Mesenchymal stem cell (in vitro differentiated cells and primary cell): ENCODE data around the gene KRTAP4-9. TPM values are rescaled to one million over a fixed set of nuclear protein-coding genes. Genes with fewer than 3 reads are reported as not detected.
A peak's percentile ranks its signal among the peaks of the same experiment; 100 is the strongest.
"Not testable (repeated sequence)": the region's sequence is repeated elsewhere in the genome, so short reads cannot be mapped to it uniquely, and the experiment has no call there.

Experiments
- DNase-seq: peaks from one replicate; pipeline ENCODE4 v3.0.0-alpha.2; 2013
- H2AFZ ChIP-seq: one replicate; pipeline ENCODE4 v1.6.1; 2013; ENCODE audit warnings: low read depth, mild to moderate bottlenecking, control low read depth, inconsistent platforms, low read length, moderate library complexity
- H2AK5ac ChIP-seq: 2 replicates; pipeline ENCODE4 v1.6.1; 2013; ENCODE audit warnings: low read length, moderate library complexity, mild to moderate bottlenecking, inconsistent platforms; ENCODE audit not compliant: severe bottlenecking
- H2BK120ac ChIP-seq: one replicate; pipeline ENCODE4 v1.6.1; 2013; ENCODE audit warnings: low read depth, mild to moderate bottlenecking, inconsistent platforms, low read length, moderate library complexity
- H2BK12ac ChIP-seq, 2 experiments: one replicate each; pipeline ENCODE4 v1.6.1; 2013; ENCODE audit warnings: inconsistent platforms in 2 of 2, low read length in 2 of 2, mild to moderate bottlenecking in 2 of 2, moderate library complexity in 2 of 2, control low read depth in 1 of 2
- H2BK15ac ChIP-seq: one replicate; pipeline ENCODE4 v1.6.1; 2013; ENCODE audit warnings: mild to moderate bottlenecking, low read depth, inconsistent platforms; ENCODE audit not compliant: poor library complexity, severe bottlenecking
- H2BK5ac ChIP-seq: 2 replicates; pipeline ENCODE4 v1.6.1; 2013; ENCODE audit warnings: low read depth, mild to moderate bottlenecking, low read length, control low read depth, inconsistent platforms; ENCODE audit not compliant: poor library complexity, severe bottlenecking
- H3K14ac ChIP-seq, 2 experiments: one replicate each; pipeline ENCODE4 v1.6.1; 2013; ENCODE audit warnings: inconsistent platforms in 2 of 2, low read length in 2 of 2, control low read depth in 1 of 2, mild to moderate bottlenecking in 1 of 2, moderate library complexity in 1 of 2
- H3K18ac ChIP-seq, 2 experiments: one replicate each; pipeline ENCODE4 v1.6.1; 2013; ENCODE audit warnings: inconsistent platforms in 2 of 2, low read length in 2 of 2, control low read depth in 1 of 2, low read depth in 1 of 2, mild to moderate bottlenecking in 1 of 2
- H3K23ac ChIP-seq, 2 experiments: one replicate each; pipeline ENCODE4 v1.6.1; 2013; ENCODE audit warnings: inconsistent platforms in 2 of 2, low read length in 2 of 2, mild to moderate bottlenecking in 2 of 2, moderate library complexity in 2 of 2, control low read depth in 1 of 2
- H3K27ac ChIP-seq: 2 replicates; pipeline ENCODE4 v1.5.1; 2013; ENCODE audit warnings: mild to moderate bottlenecking, moderate library complexity, low read length, control low read depth, inconsistent platforms; ENCODE audit not compliant: poor library complexity, severe bottlenecking
- H3K27me3 ChIP-seq, 2 experiments: 2 replicates each; pipeline versions ENCODE4 v1.6.1 to v1.7.0; 2013; ENCODE audit warnings: low read length in 2 of 2, mild to moderate bottlenecking in 2 of 2, moderate library complexity in 2 of 2, control low read depth in 1 of 2, inconsistent platforms in 1 of 2; ENCODE audit not compliant: control insufficient read depth in 1 of 2, insufficient read depth in 1 of 2
- H3K36me3 ChIP-seq, 2 experiments: 2 replicates each; pipeline versions ENCODE4 v1.6.1 to v1.7.0; 2013; ENCODE audit warnings: low read length in 2 of 2, control low read depth in 1 of 2, inconsistent platforms in 1 of 2, low read depth in 1 of 2, mild to moderate bottlenecking in 1 of 2; ENCODE audit not compliant: insufficient read depth in 2 of 2, control insufficient read depth in 1 of 2
- H3K4ac ChIP-seq, 2 experiments: one replicate each; pipeline ENCODE4 v1.6.1; 2013; ENCODE audit warnings: inconsistent platforms in 2 of 2, low read length in 2 of 2, mild to moderate bottlenecking in 2 of 2, moderate library complexity in 2 of 2, control low read depth in 1 of 2, low read depth in 1 of 2
- H3K4me1 ChIP-seq: 2 replicates; pipeline ENCODE4 v1.6.1; 2013; ENCODE audit warnings: low read depth, low read length, control low read depth; ENCODE audit not compliant: control insufficient read depth, insufficient read depth
- H3K4me2 ChIP-seq: 2 replicates; pipeline ENCODE4 v1.6.1; 2013; ENCODE audit warnings: low read length, mild to moderate bottlenecking, inconsistent platforms; ENCODE audit not compliant: poor library complexity, severe bottlenecking
- H3K4me3 ChIP-seq, 2 experiments: 2 replicates each; pipeline versions ENCODE4 v1.5.1 to v1.7.0; 2013; ENCODE audit warnings: low read length in 2 of 2, mild to moderate bottlenecking in 2 of 2, control low read depth in 1 of 2, low read depth in 1 of 2; ENCODE audit not compliant: insufficient read depth in 1 of 2
- H3K79me1 ChIP-seq: replicated peaks from 2 replicates; pipeline ENCODE4 v1.6.1; 2013; ENCODE audit warnings: mild to moderate bottlenecking, control low read depth, low read length, inconsistent platforms; ENCODE audit not compliant: poor library complexity, severe bottlenecking
- H3K9ac ChIP-seq: 2 replicates; pipeline ENCODE4 v1.7.0; 2013; ENCODE audit warnings: mild to moderate bottlenecking, low read length, moderate library complexity
- H3K9me3 ChIP-seq: 2 replicates; pipeline ENCODE4 v1.7.0; 2013; ENCODE audit warnings: mild to moderate bottlenecking, low read length; ENCODE audit not compliant: control insufficient read depth
- H4K8ac ChIP-seq: one replicate; pipeline ENCODE4 v1.6.1; 2013; ENCODE audit warnings: inconsistent platforms, mild to moderate bottlenecking, low read length, moderate library complexity
- H4K91ac ChIP-seq: one replicate; pipeline ENCODE4 v1.6.1; 2013; ENCODE audit warnings: mild to moderate bottlenecking, low read length, inconsistent platforms
- WGBS: methylation state at CpG from one replicate; pipeline ENCODE4 v1.1.7; 2013; ENCODE audit warnings: mixed read lengths; 5-methylcytosine and 5-hydroxymethylcytosine counted together
- polyA plus RNA-seq, 2 experiments: library from polyadenylated mRNA; stranded (reverse); fragments of 200-250 nt; gene quantifications; one replicate each; pipeline ENCODE4 v1.2.3, GENCODE V29; 2013

The KRTAP4-9 gene
- polyA plus RNA-seq (2013, experiment 1 of 2) = not detected
- not detected for polyA plus RNA-seq (2013, experiment 2 of 2)

DNA sequence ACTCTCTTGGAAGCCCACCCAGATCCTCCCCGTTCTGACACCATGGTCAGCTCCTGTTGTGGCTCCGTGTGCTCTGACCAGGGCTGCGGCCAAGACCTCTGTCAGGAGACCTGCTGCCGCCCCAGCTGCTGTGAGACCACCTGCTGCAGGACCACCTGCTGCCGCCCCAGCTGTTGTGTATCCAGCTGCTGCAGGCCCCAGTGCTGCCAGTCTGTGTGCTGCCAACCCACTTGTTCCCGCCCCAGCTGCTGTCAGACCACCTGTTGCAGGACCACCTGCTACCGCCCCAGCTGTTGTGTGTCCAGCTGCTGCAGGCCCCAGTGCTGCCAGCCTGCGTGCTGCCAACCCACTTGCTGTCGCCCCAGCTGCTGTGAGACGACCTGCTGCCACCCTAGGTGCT is at the start of gene KRTAP4-9:
TSS of gene KRTAP4-9 (plus strand) at position 43 of the 400 bp plus-strand sequence. CDS start at position 43, 0 bp downstream.
- not testable (repeated sequence) for H3K27me3 ChIP-seq, H3K4me1 ChIP-seq, H3K79me1 ChIP-seq, H3K14ac ChIP-seq, H3K4me3 ChIP-seq, H2BK120ac ChIP-seq, H4K8ac ChIP-seq, H3K23ac ChIP-seq, H2BK15ac ChIP-seq, H2BK5ac ChIP-seq, H4K91ac ChIP-seq, H3K9me3 ChIP-seq, DNase-seq, H3K9ac ChIP-seq, H3K36me3 ChIP-seq, H3K4ac ChIP-seq, H2AFZ ChIP-seq, H3K4me2 ChIP-seq, H2AK5ac ChIP-seq, H3K18ac ChIP-seq
- Histone ChIP-seq H3K27ac (peak within 1 kb of the TSS; percentile 75), H2BK12ac (peak within 1 kb of the TSS in 1 of 2 experiments; percentile 31)
- 85% methylated on average over 8 of the region's 10 CpGs for WGBS

DNA sequence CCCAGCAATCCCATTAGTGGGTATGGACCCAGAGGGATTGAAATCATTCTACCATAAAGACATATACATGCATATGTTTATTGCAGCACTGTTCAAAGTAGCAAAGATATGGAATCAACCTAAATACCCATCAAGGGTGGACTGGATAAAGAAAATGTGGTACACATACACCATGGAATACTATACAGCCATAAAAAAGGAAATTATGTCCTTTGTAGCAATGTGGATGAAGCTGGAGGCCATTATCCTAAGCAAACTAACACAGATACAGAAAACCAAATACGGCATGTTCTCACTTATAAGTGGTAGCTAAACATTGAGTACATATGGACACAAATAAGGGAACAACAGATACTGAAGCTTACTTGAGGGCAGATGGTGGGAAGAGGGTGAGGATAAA is 47.6 kb upstream of the KRTAP4-9 start:
- peaks cover 7% of the 10 kb centered on the region for H3K4me1 ChIP-seq
- no peak overlapping the region for H2BK12ac ChIP-seq
- H3K9me3 ChIP-seq = no peaks in the 10 kb centered on the region
- H3K4me2 ChIP-seq = no peak overlapping the region
- H2BK15ac ChIP-seq = no peak overlapping the region
- H3K18ac ChIP-seq = no peak overlapping the region
- H4K8ac ChIP-seq = no peak overlapping the region
- no peaks in the 10 kb centered on the region for H3K36me3 ChIP-seq
- H3K27me3 ChIP-seq = no peaks in the 10 kb centered on the region
- H3K23ac ChIP-seq = no peak overlapping the region
- H3K27ac ChIP-seq = no peak overlapping the region
- DNase-seq = no peak
- no peak overlapping the region for H2BK120ac ChIP-seq
- H3K4me3 ChIP-seq = no peak overlapping the region
- no peak overlapping the region for H4K91ac ChIP-seq
- WGBS = no CpG with 5 or more reads among the region's 1 CpG
- no peak overlapping the region for H2AK5ac ChIP-seq
- H3K9ac ChIP-seq = no peak overlapping the region
- H3K14ac ChIP-seq = no peak overlapping the region
- no peaks in the 10 kb centered on the region for H3K79me1 ChIP-seq
- H2AFZ ChIP-seq = no peak overlapping the region
- H2BK5ac ChIP-seq = no peak overlapping the region
- no peak overlapping the region for H3K4ac ChIP-seq

DNA sequence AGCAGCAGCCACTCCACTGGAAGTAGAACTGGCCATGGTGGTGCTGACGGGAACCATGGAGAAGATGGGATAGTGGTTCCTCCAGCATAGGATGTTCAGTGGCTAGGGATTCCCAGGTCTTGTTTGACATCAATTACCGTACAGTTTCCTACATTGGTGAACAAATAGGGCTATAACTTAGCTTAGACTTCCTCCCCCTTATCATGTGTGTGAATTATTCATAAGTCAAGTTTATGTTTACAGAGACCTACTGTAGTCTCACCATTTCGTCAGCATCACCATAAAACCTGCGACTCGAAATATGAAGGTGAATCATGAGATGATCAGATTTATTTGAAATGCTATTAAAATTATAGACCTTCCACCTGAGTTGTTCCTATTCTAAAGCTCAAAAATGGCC is 46.4 kb upstream of the KRTAP4-9 start:
- H3K9ac ChIP-seq = no peak overlapping the region
- no peak overlapping the region for H4K8ac ChIP-seq
- H3K9me3 ChIP-seq = no peaks in the 10 kb centered on the region
- no peak overlapping the region for H4K91ac ChIP-seq
- peak overlapping the region; percentile 10 for H2AK5ac ChIP-seq
- peaks cover 7% of the 10 kb centered on the region for H3K4me1 ChIP-seq
- H3K36me3 ChIP-seq = no peaks in the 10 kb centered on the region
- no CpG with 5 or more reads among the region's 5 CpGs for WGBS
- no peak overlapping the region for H2BK15ac ChIP-seq
- H3K27me3 ChIP-seq = no peaks in the 10 kb centered on the region
- H2BK12ac ChIP-seq = no peak overlapping the region
- peak overlapping the region; percentile 55 for H3K27ac ChIP-seq
- no peak overlapping the region for H3K4me3 ChIP-seq
- H2BK5ac ChIP-seq = no peak overlapping the region
- H3K79me1 ChIP-seq = no peaks in the 10 kb centered on the region
- no peak overlapping the region for H3K18ac ChIP-seq
- no peak overlapping the region for H3K23ac ChIP-seq
- DNase-seq = no peak
- no peak overlapping the region for H3K4me2 ChIP-seq
- H2AFZ ChIP-seq = no peak overlapping the region
- no peak overlapping the region for H3K4ac ChIP-seq
- no peak overlapping the region for H2BK120ac ChIP-seq
- H3K14ac ChIP-seq = no peak overlapping the region

DNA sequence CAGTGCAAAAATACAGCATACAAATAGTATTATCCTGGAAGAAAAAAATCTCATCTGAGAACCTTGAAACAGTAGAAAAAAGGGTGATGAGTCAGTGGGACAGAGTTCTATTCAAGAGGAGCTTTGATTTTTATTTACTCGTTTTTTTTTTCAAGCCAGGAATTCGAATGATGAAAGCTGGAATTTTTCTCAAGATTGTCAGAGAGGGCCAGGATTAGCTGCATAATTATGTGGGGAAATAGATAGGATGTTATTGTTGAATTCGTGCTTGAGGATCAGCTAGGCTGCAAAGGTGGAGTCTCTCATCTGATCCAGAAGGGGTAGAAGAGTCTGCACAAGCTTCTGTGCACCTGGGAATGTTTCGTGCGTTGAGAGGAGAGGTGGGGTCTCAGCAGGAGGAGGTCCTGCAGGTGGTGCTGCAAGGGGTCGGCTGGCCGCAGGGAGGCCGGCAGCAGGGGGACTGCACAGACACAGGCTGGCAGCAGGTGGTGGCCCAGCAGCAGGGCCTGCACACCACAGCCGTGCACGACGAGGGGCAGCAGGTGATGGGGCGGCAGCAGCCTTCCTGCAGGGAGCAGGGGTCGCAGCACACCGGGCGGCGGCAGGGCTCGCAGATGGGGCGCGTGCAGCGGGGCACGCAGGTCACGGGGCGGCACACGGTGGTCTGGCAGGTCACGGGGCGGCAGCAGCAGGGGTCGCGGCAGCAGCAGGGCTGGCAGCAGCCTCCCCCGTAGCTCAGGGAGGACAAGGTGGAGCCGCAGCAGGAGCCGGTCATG is 45.7 kb upstream of the KRTAP4-9 start:
- DNase-seq = peak; percentile 84
- not testable (repeated sequence) for H3K4me2 ChIP-seq, H4K8ac ChIP-seq, H3K79me1 ChIP-seq, H2BK12ac ChIP-seq, H4K91ac ChIP-seq, H3K27me3 ChIP-seq, H3K14ac ChIP-seq, H3K9ac ChIP-seq, H2AK5ac ChIP-seq, H2BK120ac ChIP-seq, H3K4me3 ChIP-seq, H3K4me1 ChIP-seq, H2AFZ ChIP-seq, H3K23ac ChIP-seq, H3K4ac ChIP-seq, H2BK15ac ChIP-seq, H3K18ac ChIP-seq, H3K9me3 ChIP-seq, H3K36me3 ChIP-seq
- WGBS = 26% methylated on average over 5 of the region's 31 CpGs
- peak overlapping the region; percentile 87 for H3K27ac ChIP-seq
- peak overlapping the region; percentile 5 for H2BK5ac ChIP-seq
